ENCODE results near the gene WWOX.

Gene WWOX

DNA sequence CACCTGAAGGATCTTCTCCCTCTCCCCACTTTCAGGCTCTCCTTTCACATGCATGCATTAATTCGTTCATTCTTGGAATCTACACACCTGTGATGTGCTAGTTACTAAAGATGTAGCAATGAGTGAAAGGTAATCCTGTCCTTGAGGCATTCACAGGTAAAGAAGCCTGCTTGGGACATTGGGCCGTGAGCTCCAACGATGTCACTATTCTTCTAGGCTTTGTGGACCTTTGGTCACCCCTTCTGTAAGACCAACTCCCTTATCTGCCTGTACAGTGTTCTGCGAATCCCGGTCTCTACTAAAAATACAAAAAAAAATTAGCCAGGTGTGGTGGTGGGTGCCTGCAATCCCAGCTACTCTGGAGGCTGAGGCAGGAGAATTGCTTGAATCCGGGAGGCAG, 892.5 kb downstream of the WWOX start:
- no peak for DNase-seq (ENCODE audit: low read depth)

DNA sequence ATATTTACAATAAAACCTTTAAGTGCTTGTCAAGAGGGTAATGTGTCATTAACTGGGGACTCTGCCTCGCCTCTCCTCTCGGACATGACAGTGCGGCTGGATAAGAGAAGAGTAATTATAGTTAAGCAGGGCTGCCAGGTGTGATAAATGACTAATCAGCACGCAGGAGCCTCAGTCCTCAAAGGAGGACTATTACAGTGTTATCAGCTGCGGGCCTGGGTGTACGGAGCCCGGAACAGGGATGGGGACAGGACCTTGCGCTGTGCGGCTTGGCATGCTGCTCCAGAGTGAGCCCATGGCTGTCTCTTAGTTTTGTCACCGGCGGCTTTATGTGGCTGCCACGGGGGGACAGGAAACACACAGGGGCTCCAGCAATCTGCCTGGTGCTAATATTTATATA, 893.9 kb downstream of the WWOX start:
- no peak for DNase-seq (ENCODE audit: low read depth)

DNA sequence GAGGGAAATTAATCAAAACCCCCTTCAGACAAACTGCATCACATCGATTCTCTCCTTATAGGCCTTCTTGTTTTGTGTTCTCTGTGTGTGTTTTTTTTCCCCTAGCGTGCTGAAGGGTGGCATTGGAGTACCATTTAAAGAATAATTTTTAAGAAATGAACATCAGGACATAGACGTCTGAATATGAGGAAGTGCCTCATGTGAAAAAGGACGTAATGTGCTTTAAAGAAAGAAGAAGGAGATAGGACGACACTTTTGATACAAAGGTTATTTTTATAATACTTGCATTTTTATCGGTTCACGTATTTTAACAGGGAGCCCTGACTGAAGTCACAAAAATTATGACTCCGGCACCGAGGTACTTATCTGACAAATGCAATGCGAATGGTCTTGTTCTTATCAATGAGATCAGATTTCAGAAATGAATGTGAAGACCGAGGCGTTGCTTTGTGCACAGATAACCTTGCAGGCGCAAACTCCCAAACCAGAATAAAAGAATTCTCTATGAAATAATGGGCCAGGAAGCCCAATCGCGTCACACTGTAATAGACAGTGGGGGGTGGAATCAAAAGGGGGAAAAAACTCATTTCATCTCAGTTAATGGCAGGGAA, 894.8 kb downstream of the WWOX start:
- no peak for DNase-seq (ENCODE audit: low read depth)

DNA sequence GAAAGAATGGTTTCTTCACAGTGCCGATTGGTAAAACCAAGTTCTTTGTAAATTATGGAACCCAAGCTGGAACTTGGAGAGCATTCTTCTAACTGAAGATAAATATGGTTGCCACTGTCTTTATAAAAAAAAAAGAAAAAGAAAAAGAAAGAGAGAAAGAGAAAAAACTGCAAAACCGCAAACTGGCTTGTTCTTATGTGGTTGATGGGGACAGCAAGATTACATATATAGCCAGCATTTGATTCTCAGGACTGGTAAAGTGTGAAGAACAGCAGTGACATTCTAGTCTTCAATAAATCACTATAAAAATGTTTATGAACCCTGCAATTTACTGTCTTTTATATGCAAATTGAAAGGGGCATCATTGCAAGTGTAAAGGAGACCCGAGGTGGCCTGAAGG, 896.0 kb downstream of the WWOX start:
- DNase-seq (ENCODE audit: low read depth): no peak

DNA sequence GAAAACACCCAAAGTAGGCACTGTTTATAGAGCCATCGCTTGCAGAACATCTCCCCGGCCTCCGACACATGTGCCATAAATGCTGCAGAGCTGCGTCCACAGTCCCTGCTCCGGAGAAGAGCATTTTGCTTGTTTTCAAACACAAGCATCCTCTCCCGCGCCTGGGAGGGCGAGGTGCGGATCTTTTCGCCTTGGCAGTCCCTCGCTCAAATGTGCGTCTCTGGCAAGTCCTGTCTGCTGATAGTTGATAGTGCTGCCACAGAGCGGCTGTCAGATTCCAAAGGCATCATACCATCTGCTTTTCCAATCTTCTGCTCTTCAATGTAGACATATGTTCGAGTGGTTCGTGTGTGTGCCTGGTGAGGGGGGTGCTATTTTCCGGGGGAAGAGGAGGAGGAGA, 897.3 kb downstream of the WWOX start:
- DNase-seq (ENCODE audit: low read depth): no peak

DNA sequence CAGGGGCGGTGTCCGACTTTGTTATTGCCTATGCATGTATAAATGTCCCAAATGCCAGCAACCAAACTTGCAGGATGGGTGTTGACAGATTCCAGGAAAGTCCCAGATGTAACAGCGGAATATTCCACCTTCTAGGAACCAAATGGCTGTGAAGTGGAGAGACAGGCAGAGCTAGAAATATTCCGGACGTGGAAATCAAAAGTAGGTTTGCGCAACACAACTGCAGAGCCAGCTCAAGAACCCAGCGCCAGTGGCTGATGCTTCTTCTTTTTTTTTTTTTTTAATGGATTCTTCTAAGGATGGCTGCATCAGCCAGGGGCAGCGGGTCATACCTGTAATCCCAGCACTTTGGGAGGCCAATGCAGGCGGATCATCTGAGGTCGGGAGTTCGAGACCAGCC, 899.4 kb downstream of the WWOX start:
- no peak for DNase-seq (ENCODE audit: low read depth)

DNA sequence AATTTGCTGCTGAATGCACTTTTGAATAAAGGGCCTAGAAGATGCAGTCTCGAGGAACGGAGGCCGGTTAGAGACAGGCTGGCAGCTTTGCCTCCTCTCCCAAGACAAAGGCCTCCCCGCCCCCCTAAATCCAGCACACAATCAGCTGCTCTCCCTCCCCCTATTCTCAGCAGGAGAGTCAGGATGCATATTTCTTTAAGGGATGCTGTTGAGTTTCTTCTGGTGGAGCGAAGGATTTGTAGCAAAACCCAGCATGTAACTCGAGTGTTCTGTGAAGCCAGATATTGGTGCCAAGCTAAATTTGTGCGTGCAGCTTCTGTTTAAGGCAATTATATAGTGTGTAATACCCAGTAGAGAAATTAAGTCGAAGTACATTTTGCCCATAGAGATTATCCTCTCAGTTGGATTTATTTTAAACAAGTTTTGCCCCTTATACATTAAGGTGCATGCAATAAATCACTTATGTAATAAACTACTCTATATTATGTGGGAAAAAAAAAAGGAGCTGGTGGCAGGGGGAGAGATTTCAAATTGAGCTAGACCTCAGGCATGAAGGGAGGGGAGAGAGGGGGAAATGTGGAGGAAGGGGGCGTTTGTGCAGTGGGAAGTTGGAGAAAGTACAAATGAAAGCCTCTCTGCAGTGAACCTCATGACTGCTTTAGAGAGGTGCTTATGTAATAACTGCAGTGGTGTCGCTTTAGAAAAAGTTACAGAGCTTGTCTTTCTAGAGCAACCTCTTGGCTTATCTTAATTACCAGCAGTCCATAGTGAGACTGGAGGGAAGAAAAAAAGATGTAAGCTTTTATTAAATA, 901.9 kb downstream of the WWOX start:
- DNase-seq (ENCODE audit: low read depth): no peak

DNA sequence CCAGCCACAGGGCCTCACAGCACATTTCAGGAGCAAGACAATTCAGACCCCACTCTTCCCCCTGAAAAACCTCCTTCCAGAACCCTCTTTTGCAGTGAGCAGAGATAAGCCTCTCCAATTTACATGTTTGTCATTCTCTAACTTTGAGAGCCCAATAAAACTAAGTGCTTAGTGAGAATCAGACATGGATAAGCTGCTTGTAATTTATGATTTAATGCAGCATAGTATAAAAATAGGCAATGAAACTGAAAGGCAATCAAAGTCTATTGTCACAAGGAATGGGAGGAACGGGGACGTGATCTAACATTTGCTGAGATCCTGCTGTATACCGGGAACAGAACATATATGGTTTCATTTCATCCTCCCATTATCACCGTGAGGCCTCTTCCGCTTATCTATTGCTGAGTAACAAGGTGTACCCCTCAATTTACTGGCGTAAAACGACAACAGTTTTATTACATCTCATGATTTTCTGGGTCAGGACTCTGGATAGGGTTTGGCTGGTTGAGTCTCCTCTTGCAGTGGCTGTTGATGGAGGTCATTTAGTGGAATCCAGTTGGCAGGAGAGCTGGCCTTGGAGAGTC, 903.7 kb downstream of the WWOX start:
- DNase-seq (ENCODE audit: low read depth): no peak

DNA sequence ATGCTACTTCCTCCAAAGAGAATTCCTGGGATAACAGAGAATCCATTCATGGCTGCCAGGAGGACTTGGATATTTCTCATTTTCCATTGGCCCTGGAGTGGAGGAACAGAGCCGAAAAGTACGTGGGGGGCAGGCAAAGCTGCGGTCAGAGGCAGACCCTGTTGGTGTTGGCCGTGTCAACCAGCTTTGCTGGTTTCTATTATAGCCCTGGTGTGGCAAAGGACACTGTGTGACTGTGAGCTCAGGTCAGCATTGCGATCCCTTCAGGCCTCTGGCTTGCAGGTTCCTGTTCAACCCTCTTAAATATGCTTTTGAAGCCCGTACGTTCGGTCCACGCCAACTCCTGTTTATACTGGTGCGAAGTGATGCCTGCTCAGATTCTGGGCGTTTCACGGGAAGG, 904.9 kb downstream of the WWOX start:
- DNase-seq (ENCODE audit: low read depth): no peak

DNA sequence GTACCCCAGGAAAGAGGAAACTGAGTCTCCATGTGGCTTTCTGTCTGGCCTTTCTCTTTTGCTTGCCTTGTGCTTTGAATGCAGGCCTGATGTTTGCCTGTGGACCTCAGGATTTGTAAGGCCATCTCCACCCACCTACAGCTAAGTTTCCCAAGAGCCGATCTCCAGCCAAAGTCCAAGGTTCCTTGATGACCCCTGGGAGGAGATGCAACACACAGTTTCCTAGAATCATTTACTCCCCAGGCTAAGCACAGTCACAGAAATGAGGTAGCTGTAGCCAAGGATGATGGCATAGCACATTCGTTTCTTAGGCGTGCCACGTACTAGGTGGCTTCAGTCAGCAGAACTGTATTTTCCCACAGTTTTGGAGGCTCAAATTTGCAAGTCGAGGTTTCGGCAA, 905.6 kb downstream of the WWOX start:
- DNase-seq (ENCODE audit: low read depth): no peak

DNA sequence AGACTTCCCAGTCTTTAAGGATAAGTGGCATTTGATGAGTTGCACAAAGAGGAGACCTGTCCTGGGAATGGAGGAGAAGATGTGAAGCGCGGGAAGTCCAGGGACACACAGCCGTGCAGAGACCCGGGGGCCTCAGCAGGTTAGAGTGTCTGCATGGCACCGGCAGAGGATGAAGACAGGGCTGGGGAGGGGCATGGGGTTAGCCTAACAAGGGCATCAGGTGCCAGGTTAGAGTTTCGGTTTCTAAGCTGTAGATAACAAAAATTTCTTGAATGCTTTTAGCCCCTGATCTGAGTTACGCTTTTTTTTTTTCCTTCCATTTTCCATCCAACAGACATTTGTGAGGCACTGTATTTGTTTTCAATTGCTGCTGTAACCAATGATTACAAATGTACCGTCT, 906.8 kb downstream of the WWOX start:
- DNase-seq (ENCODE audit: low read depth): no peak

DNA sequence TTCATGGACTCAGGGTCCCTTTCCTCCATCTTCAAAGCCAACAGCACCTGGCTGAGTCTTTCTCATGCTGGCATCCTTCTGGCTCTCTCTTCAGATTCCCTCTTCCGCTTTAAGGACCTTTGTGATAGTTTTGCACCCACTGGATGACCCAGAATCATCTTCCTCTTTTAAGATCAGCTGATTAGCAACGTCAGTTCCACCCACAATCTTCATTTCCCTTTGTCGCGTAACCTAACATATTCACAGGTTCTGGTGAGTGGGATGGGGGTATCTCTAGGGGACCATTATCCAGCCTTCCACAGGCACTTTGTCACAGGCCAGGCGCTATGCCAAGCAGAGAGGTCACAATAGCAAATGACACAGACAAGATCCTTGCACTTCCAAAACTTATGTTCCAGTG, 907.3 kb downstream of the WWOX start:
- no peak for DNase-seq (ENCODE audit: low read depth)

DNA sequence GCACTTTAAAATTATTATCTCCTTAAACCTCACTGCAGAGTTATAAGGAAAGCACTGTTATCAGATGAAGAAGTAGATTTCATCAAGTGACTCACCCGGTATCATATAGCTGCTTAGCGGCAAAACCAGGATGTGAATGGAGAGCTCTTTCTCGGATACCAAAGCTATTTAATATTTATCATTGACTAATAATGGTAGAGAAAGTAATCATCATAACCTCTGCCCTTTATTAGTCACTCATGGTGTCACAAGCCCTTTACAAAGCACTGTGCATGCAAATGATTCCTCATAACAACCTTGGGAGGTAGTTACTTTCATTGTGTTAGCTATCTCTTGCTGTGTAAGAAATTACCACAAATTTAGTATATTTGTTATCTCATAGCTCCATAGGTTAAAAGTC, 908.2 kb downstream of the WWOX start:
- no peak for DNase-seq (ENCODE audit: low read depth)

DNA sequence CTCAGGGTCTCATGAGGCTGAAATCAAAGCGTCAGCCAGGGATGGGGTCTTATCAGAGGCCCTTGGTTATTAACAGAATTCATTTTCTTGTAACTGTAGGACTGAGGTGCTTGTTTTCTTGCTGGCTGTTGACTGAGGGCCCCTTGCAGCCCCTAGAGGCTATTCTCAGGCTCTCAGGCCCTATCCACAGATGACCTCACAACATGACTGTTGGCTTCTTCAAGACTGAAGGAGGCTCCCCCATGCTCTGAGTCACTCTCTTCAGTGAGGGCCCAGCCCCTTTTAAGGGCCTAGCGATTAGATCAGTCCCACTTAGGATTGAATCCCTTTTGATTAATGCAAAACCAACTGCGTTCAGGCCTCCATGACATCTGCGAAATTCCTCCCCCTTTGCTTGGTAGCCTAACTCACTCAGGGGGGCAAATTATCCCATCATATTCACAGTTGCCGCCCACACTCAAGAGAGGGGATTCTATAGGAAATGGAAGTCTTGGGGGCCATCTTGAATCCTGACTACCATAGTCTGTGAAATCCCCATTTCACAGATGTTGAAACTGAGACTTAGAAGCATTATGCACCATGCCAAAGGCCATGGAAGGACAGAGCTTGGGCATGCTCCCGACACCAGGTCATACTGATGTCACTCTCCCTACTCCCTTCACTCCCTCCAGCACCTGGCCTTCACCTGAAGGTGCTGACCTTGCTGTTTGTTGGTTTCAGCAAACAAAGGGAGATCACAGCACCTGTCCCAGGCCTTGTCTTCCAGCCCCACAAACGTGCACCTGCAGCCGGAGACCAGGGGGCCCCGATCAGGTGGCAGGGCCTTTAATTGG, 908.8 kb downstream of the WWOX start:
- DNase-seq (ENCODE audit: low read depth): no peak

DNA sequence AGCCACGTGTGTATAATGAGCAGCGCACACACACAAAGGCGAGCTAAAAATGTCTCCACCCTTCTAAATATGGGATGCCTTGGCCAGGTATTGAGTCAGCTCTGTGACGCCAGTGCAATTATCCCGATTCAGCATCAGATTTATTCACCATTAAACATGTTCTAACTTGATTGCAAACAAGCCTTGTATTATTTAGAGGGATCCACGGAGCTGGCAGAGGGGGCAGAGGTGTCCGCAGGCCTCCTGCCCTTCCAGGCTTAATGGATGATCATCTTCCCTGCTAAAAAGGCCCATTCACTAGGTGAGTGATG, 909.4 kb downstream of the WWOX start:
- DNase-seq (ENCODE audit: low read depth): no peak

DNA sequence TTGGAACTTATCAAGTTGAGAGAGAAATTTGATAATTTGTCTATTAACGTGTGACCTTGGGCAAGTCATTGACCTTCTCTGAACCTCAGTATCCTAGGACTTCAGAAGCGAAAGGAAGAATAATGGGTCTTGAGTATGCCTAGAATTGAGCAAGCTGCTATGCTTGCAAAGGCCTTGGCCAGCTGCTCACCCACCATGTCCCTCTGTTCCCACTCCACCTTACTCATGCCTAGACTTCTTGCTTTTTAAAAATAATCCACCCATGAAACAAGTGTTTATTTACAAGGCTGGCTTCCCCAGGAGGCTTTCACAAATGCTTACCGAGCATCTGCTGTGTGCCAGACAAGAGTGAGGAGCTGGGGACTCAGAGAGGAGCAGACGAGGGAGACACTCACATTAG, 910.4 kb downstream of the WWOX start:
- no peak for DNase-seq (ENCODE audit: low read depth)

DNA sequence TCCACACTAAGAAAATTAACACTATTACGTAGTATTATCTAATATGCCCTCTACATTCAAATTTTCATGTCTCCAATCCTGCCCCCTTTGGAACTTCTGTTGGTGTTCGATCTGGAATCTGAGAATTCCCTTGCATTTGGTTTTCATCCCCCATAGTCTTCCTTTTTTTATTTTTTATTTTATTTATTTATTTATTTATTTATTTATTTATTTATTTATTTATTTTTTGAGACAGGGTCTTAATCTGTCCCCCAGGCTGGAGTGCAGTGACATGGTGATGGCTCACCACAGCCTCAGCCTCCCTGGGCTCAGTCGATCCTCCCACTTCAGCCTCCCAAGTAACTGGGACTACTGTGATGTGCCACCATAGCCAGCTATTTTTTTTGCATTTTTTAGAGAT, 911.8 kb downstream of the WWOX start:
- DNase-seq (ENCODE audit: low read depth): no peak

DNA sequence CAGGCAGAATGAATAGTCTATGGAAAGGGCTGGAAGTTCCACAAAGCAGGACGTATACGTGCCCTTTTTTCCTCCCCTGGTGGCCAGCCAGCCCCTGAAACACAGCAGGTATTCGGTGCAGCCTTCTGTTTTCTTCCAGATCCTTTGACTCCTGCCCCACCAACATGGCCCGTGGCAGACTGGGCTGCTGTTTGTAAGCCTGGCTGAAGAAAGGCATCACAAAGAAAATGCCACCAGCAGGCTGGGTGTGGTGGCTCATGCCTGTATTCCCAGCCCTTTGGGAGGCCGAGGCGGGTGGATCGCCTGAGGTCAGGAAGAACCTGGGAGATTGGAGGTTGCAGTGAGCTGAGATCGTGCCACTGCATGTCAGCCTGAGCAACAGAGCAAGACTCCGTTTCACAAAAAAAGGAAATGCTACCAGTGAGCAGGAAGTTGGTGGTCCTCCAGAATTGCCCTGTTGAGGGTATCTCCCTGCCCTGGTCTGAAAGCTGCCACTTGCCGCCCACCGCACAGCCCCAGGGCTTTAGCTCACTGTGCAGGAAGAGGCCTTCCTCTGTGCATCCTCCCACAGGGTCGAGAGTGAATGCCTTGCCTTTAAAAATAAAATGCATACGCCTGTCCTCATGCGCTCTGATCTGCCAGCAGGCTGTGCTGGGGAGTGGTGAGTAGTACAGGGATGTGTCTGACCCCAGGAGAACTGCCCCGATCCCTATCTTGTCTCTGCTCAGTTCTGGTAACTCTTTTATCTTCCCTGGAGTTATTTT, 913.4 kb downstream of the WWOX start:
- no peak for DNase-seq (ENCODE audit: low read depth)

DNA sequence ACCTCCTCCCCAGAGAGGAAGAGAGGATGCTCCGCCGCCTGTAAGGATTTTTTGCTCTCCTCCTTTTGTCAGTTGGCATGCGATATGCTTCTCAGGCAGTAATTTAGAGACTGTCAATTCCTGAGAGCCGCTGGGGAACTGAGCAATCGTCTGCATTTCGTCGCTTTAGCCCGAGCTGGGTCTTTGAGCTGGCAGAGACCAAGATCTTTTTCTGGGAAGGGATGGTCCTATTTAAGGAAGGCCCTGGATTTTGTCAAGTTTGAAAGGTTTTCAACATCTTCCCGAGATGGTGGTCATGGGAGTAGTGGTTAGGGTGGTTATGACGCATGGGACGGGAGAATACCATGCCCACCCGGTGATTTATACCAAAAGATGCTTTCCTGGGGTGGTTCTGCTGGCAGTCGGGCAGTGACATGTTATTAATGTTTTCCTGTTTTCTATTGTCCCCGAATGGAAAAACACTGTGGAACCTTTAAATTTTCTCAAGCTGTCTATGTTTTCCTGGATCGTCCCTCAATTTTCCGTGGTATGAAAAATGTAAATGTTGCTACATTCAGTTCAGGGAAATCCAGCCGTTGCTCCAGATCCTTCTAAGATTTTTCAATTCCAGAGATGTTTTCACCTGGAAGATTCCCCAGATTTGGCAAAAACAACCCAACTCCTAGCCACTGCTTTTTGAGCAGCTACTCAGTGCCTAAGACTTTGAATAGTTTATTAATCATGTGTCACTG, 914.6 kb downstream of the WWOX start:
- DNase-seq (ENCODE audit: low read depth): no peak

DNA sequence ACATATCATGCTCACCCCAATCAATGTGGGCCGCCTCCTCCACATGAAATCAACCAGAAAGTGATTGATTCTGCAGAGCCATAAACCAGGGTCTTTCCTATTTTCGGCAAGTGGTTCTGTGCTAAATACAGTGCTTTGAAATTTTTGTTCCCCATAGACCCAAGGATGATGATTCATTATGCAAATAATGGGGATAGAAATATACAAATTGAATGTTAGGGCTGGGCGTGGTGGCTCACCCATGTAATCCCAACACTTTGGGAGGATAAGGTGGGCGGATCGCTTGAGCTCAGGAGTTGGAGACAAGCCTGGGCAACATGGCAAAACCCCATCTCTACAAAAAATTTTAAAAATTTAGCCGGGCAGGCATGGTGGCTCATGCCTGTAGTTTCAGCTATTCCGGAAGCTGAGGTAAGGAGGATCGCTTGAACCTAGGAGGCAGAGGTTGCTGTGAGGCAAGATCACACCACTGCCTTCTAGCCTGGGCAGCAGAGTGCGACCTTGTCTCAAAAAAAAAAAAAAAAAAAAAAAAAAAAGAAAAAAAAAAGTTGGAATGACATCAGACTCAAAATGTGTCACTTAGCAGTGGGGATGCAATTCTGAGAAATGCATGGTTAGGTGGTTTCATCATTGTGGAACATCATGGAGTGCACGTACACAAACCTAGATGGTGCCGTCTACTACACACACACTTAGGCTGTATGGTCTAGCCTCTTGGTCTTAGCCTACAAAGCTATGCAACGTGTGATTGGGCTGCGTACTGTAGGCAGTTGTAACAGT, 919.4 kb downstream of the WWOX start:
- DNase-seq (ENCODE audit: low read depth): no peak

DNA sequence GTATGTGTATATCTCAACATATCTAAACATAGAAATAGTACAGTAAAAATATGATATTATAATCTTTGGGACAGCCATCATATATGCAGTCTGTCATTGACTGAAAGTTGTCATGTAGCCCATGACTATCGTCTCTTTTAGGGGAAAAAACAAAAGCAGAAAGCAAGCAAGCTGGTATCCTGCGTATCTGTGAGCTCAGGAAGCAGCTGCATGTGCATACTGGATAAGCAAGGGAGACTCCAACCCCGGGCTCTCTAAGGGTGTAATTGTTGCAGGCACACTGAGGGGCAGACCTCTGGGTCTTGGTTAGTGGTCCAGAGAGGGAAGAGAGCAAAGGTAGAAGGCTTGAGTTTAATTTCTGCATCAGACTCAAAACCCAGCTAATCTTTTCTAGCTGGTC, 920.0 kb downstream of the WWOX start:
- no peak for DNase-seq (ENCODE audit: low read depth)

Measured in activated T-helper 9 cell treated with anti-CD3 and anti-CD28 coated beads, Interleukin-2, amount 50 U/mL, for 16 hours (primary cell).